Stimulated activated naive B cell treated with anti-CD40 and anti-IgM and Interleukin-4, amounts not matched to agents 10 μg/mL and 1 μg/mL and 100 μg/mL, for 72 hours (primary cell): ENCODE measurements around the gene DOCK9.

Experiments used
- ATAC-seq, 2 donors: fragments of 150-1000 bp; cut with Tn5 transposase; replicated peaks; 2 replicates each; pipeline ENCODE4 v1.10.0; 2021; ENCODE audit warnings: moderate library complexity in 1 of 2
- DNase-seq: peaks from one replicate; pipeline ENCODE4 v3.0.0; 2021
- H3K27ac Mint-ChIP-seq: one replicate; pipeline ENCODE4 v1.8.0; 2022; ENCODE audit warnings: mild to moderate bottlenecking, mixed read lengths
- H3K27me3 Mint-ChIP-seq, 2 donors: one replicate each; pipeline ENCODE4 v1.8.0; 2022; ENCODE audit warnings: mixed read lengths in 2 of 2
- H3K36me3 Mint-ChIP-seq, 2 donors: one replicate each; pipeline ENCODE4 v1.8.0; 2022; ENCODE audit warnings: mixed read lengths in 2 of 2, mild to moderate bottlenecking in 1 of 2
- H3K4me1 Mint-ChIP-seq, 2 donors: one replicate each; pipeline ENCODE4 v1.8.0; 2022; ENCODE audit warnings: mixed read lengths in 2 of 2, mild to moderate bottlenecking in 1 of 2
- H3K4me3 Mint-ChIP-seq, 2 donors: one replicate each; pipeline ENCODE4 v1.8.0; 2022; ENCODE audit warnings: mild to moderate bottlenecking in 2 of 2, mixed read lengths in 2 of 2, moderate library complexity in 1 of 2
- H3K9me3 Mint-ChIP-seq, 2 donors: one replicate each; pipeline ENCODE4 v1.8.0; 2022; ENCODE audit warnings: mixed read lengths in 2 of 2, mild to moderate bottlenecking in 1 of 2

Gene DOCK9

DNA sequence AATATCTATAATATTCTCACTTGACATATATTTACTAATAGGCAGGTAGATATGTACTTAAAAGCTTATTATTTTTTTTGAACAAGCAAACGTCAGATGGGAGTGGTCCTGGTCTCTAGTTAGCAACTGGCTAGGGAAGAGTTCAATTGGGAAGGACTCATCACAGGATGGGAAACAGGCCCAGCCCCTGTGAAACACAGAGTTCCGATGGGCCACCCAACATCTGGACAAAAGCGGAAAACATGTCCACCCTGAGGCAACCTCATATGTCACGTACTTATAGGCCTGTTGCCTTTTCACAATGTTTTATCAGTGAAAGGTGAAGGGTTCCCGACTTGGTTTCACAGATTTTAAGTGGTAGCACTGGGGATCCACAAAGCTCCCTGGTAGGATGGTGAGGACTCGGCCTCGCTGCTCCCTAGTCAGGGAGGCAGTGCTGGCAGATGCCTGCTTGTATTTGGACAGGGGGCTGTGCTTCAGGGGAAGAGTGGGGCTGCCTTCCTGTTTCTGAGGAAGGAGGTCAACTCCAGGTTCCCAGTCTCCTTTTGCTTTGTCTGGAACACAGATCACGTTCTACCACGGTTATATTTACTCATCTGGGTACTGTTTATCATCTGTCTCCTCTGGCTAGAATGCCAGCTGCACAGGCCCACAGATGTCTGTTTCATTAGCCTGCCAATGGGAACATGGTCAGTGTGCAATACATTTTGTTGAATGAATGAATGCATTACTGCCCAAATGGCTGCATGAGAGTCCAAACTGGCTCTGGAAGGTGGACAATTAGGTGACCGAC is 176.0 kb downstream of the DOCK9 start:
- Mint-ChIP-seq H3K36me3 (peaks cover 36 to 48% of the 10 kb centered on the region in 2 donors), H3K4me1 (no peaks in the 10 kb centered on the region), H3K27me3 (no peaks in the 10 kb centered on the region), H3K9me3 (no peaks in the 10 kb centered on the region), H3K4me3 (no peak overlapping the region), H3K27ac (peak overlapping the region; percentile 52)
- ATAC-seq (no peak), DNase-seq (no peak)

DNA sequence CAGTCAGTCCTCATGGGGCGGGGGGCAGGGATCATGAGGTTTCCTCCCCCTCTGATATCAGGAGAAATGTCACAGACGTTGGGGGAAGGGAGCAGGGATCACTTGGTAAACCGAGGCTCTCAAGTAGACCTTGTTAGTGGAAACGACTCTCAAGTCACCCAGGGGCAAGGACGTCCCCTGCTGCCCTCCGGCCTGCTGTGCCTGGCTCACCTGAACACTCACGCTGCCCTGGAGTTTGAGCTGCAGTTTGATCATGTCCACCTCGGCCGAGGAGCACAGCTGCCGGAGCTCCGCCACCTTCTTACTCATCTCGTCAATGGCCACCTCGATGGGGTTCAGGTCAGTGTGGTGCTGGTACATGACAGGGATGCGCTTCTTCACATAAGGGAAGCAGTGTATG is 177.8 kb downstream of the DOCK9 start:
- Mint-ChIP-seq H3K36me3 (peaks cover 44 to 54% of the 10 kb centered on the region in 2 donors), H3K27ac (no peak overlapping the region), H3K9me3 (no peaks in the 10 kb centered on the region), H3K4me3 (no peak overlapping the region), H3K27me3 (no peaks in the 10 kb centered on the region), H3K4me1 (no peaks in the 10 kb centered on the region)
- ATAC-seq (no peak), DNase-seq (no peak)

DNA sequence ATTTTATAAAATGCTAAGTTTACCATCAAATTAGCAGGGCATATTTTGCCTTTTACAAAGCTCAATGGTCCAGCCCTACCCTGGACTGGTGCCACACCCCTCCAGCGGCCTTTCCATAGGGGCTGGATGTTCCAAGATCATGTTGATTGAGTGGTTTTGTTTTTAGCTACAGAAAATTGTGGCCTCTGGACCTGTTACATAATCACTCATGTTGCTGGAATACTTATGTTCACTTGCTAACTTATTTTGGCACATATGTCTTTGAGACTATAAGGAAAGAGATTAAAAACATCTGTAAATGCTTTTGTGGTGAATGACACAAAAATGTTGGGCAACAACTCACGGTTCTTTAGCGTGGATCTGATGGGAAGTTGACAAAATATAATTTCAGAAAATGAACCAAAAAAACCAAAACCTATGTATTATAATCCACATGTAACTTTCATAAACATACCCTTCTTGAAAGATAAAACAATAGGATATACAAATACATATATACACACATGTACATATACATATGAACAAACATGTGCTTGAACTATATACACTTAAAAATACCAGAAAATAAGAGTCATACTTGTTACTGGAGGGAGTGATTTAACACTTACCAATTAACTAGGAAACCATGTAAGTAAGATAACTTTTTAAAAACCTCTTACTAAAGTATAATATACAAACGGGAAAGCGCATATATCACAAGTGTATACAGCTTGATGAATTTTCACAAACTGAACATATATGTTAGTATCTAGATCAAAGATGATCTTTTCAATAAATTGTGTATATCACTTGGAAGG is 178.8 kb downstream of the DOCK9 start:
- H3K27me3 Mint-ChIP-seq = no peaks in the 10 kb centered on the region
- H3K4me1 Mint-ChIP-seq = no peaks in the 10 kb centered on the region
- ATAC-seq = no peak
- peaks cover 44 to 56% of the 10 kb centered on the region in 2 donors for H3K36me3 Mint-ChIP-seq
- no peaks in the 10 kb centered on the region for H3K9me3 Mint-ChIP-seq
- no peak for DNase-seq
- H3K4me3 Mint-ChIP-seq = no peak overlapping the region
- no peak overlapping the region for H3K27ac Mint-ChIP-seq

DNA sequence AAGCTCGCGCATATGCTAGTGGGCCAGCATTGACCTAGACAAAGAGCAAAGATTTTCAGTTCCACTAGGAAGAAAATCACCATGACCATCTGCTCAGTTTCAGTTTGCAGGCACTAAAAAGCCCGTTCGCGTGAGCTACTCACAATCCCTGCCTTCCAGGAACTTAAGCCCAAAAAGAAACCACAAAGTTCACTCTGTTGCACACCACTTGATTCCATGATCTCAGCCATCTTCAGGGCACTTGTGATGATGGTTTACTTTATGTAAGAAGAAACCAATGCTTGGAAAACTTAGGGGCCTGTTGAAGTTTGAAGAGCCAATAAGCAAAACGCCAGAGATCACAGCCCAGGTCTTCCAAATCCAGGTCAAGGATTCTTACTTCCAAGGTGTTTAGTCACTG is 180.4 kb downstream of the DOCK9 start:
- Mint-ChIP-seq H3K27me3 (no peaks in the 10 kb centered on the region), H3K27ac (no peak overlapping the region)
- ATAC-seq = no peak

DNA sequence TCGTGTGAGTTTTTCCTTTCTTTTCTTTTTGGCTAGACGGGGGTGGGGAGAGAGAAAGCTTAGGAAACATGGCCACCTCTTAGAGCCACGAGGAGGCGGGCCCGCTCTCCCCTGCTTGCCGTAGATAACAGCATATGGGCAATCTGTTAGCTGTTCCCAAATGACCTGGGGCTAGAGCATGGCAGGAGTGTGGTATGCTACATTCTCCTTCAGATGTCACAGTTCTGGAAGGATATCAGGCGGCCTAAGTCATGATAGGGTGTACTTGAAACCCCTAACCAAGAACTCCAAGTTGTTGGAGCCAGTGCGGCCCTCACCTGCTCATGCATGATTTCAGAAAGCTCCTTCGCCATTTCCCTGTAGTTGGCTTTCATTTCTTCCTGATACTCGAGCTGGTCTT is 181.1 kb downstream of the DOCK9 start:
- Mint-ChIP-seq H3K27me3 (no peaks in the 10 kb centered on the region), H3K36me3 (peaks cover 44 to 50% of the 10 kb centered on the region in 2 donors), H3K4me3 (no peak overlapping the region), H3K9me3 (no peaks in the 10 kb centered on the region), H3K4me1 (no peaks in the 10 kb centered on the region), H3K27ac (no peak overlapping the region)
- no peak for DNase-seq
- ATAC-seq = no peak

More for the DNA sequence above, 180.4 kb downstream of the DOCK9 start:
- DNase-seq = no peak
- Mint-ChIP-seq H3K9me3 (no peaks in the 10 kb centered on the region), H3K4me1 (no peaks in the 10 kb centered on the region), H3K4me3 (no peak overlapping the region), H3K36me3 (peaks cover 46 to 50% of the 10 kb centered on the region in 2 donors)

DNA sequence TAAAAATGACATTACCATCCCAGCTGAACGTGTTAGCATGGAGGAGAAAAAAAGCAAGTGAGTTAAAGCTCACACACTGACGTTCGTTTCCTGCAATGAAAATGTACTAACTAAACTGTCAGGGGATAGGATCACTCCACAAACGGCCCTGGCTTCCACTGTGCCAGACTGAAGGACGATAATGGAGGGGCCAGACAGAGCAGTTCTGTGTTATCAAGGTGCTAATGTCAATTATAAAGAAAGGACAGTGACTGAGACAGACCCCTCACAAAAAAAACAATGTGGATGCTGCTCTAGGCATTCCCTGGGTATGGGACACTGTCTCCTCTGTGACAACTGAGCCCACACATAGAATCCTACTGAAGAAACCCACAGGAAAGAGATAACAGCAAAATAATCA is 181.7 kb downstream of the DOCK9 start:
- no peaks in the 10 kb centered on the region for H3K4me1 Mint-ChIP-seq
- no peaks in the 10 kb centered on the region for H3K9me3 Mint-ChIP-seq
- ATAC-seq (no peak), DNase-seq (no peak)
- no peak overlapping the region for H3K4me3 Mint-ChIP-seq
- H3K36me3 Mint-ChIP-seq = peaks cover 44 to 52% of the 10 kb centered on the region in 2 donors
- H3K27me3 Mint-ChIP-seq = no peaks in the 10 kb centered on the region
- H3K27ac Mint-ChIP-seq = no peak overlapping the region

DNA sequence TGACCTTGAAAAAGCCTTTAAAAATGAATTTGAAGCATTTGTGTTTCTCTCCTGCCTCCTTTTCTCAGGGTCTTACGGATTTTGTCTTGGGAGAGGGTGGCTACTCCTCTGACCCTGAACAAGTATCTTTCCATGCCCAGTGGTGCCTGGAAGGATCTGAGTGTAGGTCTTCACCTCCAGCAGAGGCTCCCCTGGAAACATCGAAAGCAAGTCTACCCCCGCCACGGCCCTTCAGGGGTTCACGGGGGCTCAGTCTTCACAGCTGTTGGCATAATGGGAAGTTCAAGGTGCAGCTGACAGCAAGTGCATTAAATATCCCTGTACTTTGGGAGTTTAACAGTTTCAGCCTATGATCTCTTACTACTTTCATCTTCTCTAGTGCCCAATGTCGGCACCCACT is 182.6 kb downstream of the DOCK9 start:
- ATAC-seq = no peak
- H3K27ac Mint-ChIP-seq = no peak overlapping the region
- peaks cover 44 to 52% of the 10 kb centered on the region in 2 donors for H3K36me3 Mint-ChIP-seq

DNA sequence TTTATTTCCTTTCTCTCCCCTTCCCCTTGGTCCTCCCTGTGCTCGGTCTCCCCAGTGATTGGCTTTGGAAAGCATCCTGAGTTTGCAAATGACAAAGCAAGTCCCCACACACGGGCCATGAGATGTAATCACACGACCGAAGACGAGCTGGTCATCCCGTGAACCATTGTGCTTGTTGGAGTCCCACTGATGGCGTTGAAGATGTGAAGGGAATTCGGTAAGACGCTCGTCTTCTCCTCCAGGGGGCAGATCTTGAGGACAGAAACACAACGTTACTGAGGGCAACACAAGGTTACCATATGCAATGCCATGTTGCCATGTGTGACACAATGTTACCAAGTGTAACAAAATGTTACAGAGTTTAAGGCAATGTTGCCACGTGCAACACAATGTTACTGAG is 183.4 kb downstream of the DOCK9 start:
- Mint-ChIP-seq H3K4me3 (no peak overlapping the region), H3K9me3 (no peaks in the 10 kb centered on the region), H3K27ac (no peak overlapping the region), H3K36me3 (peaks cover 39 to 52% of the 10 kb centered on the region in 2 donors), H3K4me1 (no peaks in the 10 kb centered on the region), H3K27me3 (peaks cover 0 to 3% of the 10 kb centered on the region in 2 donors)
- no peak for DNase-seq
- ATAC-seq = no peak

More for the DNA sequence above, 182.6 kb downstream of the DOCK9 start:
- Mint-ChIP-seq H3K27me3 (no peaks in the 10 kb centered on the region), H3K9me3 (no peaks in the 10 kb centered on the region), H3K4me1 (no peaks in the 10 kb centered on the region), H3K4me3 (no peak overlapping the region)
- DNase-seq = no peak

DNA sequence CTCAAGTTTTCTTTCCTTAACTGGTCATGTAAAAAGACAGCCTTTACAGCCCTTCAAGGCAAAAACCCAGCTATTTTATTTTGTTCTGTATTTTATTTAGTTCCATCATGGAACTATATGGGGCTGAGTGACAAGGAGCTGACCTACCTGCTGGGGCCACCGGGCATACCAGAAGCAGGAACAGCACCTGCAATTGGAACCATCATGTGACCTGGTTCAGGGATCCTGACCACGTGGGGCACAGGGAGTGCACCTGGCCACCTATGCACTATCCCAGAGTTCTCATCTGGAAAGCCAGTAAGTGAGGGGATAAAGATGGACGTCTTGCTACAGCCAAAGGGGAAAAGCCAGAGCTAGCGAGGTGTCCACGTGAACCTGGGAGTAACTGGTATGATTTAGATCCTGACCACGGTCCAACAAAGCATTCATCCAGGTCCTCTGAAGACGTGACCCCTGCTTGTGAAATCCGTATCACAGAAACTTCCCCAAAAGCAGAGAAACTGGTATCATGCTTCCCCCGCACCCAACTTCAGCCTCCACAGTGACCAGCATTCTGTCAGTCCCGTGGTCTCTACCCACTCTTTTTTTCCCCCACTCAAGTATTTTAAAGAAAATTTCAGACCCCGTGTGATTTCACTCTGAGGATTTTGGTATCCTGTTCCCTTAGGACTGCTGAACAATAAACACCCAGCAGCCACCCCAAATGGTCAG is 184.9 kb downstream of the DOCK9 start:
- Mint-ChIP-seq H3K27ac (no peak overlapping the region), H3K9me3 (no peaks in the 10 kb centered on the region), H3K4me3 (no peak overlapping the region), H3K27me3 (peaks cover 6 to 19% of the 10 kb centered on the region in 2 donors), H3K36me3 (peaks cover 35 to 46% of the 10 kb centered on the region in 2 donors), H3K4me1 (no peaks in the 10 kb centered on the region)
- ATAC-seq (no peak), DNase-seq (no peak)

DNA sequence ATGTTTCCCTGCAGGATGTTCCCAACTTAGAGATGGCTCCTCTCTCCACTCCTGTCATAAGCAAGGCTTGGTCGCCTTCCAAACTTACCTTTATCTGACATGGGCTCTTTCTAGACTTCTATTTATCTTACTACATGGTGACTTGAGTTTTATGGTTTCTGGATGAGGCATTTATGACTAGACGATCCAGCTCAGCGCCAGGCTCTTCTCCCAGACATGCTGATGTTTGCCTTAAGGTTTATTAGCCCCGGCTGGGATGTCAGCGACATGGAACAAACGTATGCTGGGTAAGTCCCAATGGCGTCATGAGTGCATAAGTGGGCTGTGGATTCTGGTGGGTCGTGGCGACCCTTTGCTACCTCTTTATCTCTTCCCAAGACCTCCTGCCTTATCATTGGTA is 185.5 kb downstream of the DOCK9 start:
- no peak overlapping the region for H3K4me3 Mint-ChIP-seq
- H3K36me3 Mint-ChIP-seq = peaks cover 32 to 41% of the 10 kb centered on the region in 2 donors
- DNase-seq (no peak), ATAC-seq (no peak)
- no peak overlapping the region for H3K27ac Mint-ChIP-seq
- H3K4me1 Mint-ChIP-seq = no peaks in the 10 kb centered on the region
- H3K27me3 Mint-ChIP-seq = peaks cover 12 to 24% of the 10 kb centered on the region in 2 donors
- peaks cover 0 to 3% of the 10 kb centered on the region in 2 donors for H3K9me3 Mint-ChIP-seq

DNA sequence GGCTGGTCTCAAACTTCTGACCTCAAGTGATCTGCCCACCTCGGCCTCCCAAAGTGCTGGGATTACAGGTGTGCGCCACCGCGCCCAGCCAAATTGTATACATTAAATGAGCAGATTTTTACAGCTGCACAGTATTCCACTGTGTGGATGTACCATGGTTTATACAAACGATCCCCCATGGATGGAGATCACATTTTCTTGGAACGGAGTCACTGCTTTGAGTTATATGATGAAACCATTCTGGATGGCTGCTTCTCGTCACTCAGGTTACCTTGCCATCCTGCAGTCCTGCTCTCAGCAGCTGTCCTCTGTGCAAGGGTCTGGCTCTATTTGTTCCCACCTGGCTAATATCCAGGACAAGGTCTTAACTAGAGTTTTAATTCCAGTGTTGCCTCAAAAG is 186.3 kb downstream of the DOCK9 start:
- H3K27ac Mint-ChIP-seq = no peak overlapping the region
- no peaks in the 10 kb centered on the region for H3K4me1 Mint-ChIP-seq
- no peak overlapping the region for H3K4me3 Mint-ChIP-seq
- no peak for ATAC-seq
- peaks cover 26 to 34% of the 10 kb centered on the region in 2 donors for H3K36me3 Mint-ChIP-seq
- peaks cover 19 to 27% of the 10 kb centered on the region in 2 donors for H3K27me3 Mint-ChIP-seq
- DNase-seq = no peak
- peaks cover 0 to 3% of the 10 kb centered on the region in 2 donors for H3K9me3 Mint-ChIP-seq

DNA sequence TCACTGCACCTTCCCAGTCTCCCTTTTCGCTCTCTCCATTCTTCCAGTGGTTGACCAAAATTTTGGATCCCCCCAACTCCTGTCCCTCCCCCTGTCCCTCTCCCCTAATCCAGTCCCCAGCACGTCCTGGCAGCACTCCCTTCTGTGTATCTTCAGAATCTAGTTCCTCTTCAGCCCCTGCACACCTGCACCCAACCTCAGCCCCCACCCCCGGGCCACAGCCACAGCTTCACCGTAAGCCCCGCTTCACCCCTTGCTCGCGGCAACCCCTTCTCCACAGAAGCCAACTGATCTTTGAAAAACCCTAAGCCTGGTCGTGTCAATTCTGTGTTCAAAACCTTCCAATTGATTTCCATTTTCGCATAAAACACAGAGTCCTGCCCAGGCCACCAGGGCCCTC is 189.9 kb downstream of the DOCK9 start:
- Mint-ChIP-seq H3K9me3 (peaks cover 0 to 3% of the 10 kb centered on the region in 2 donors), H3K4me3 (no peak overlapping the region), H3K36me3 (peaks cover 7 to 11% of the 10 kb centered on the region in 2 donors), H3K4me1 (no peaks in the 10 kb centered on the region), H3K27ac (no peak overlapping the region), H3K27me3 (peaks cover 19 to 29% of the 10 kb centered on the region in 2 donors)
- no peak for ATAC-seq
- DNase-seq = no peak

DNA sequence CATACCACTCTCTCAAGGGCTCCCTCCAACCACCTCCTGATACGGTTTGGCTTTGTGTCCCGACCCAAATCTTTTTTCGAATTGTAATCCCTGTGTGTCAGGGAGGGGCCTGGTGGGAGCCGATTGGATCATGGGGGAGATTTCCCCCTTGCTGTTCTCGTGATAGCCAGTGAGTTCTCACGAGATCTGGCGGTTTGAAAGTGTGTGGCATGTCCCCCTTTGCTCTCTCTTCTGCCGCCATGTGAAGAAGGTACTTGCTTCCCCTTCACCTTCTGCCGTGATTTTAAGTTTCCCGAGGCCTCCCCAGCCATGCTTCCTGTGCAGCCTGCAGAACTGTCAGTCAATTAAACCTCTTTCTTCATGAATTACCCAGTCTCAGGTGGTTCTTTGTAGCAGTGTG is 190.7 kb downstream of the DOCK9 start:
- DNase-seq (no peak), ATAC-seq (no peak)
- Mint-ChIP-seq H3K27ac (no peak overlapping the region), H3K4me3 (no peak overlapping the region), H3K9me3 (peaks cover 0 to 3% of the 10 kb centered on the region in 2 donors), H3K27me3 (peaks cover 20 to 34% of the 10 kb centered on the region in 2 donors), H3K4me1 (no peaks in the 10 kb centered on the region), H3K36me3 (peaks cover 0 to 3% of the 10 kb centered on the region in 2 donors)

DNA sequence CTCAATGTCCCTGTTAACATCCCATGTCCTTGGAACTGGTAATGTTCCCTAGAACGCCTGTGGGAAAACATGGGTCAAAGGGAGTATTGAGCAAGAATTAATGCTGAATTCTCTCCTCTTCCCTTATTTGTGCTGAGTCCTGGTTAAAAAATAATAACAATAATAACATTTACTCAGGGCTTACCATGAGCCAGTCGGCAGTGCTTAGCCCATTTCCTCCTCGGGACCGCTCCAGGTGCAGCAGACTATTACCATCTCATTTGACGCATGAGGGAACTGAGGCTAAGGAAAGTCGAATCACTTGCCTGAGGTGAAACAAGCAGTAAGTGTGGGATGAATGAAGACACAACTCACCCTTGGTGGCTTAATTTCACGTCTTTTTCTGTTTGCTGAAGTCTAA is 191.8 kb downstream of the DOCK9 start:
- no peak overlapping the region for H3K4me3 Mint-ChIP-seq
- H3K27me3 Mint-ChIP-seq = peaks cover 31 to 46% of the 10 kb centered on the region in 2 donors
- H3K4me1 Mint-ChIP-seq = no peaks in the 10 kb centered on the region
- ATAC-seq (no peak), DNase-seq (no peak)
- peaks cover 3% of the 10 kb centered on the region in 2 donors for H3K9me3 Mint-ChIP-seq
- no peak overlapping the region for H3K27ac Mint-ChIP-seq
- no peaks in the 10 kb centered on the region for H3K36me3 Mint-ChIP-seq
